ENCODE results near the gene PLCB1.

PLCB1 gene

DNA sequence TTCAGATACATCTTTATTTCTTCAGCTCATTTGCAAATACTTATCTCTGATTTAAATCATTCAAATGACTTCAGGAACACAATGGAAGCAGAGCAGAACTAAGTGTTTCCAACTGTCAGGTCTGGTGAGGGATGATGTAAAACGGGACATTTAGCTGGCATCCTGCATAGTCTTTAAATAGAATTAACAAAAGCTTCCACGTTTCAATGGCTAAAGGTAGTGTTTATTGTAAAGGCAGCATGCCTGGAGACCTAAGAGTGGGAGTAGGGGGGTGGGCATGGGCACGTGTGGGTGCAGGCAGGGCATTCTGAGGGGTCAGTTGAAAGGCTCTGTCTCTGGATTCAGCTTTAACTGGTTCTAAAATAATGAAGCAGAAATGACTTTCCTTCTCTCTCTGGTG, 174.9 kb downstream of the PLCB1 start:
- H2AFZ ChIP-seq (ENCODE audit: low read depth, low read length), result no peak overlapping the region
- ATAC-seq (ENCODE audit: insufficient read depth, low read depth) (no peak), DNase-seq (no peak)
- H3K36me3 ChIP-seq (ENCODE audit: insufficient read depth, low read length), result no peaks in the 10 kb centered on the region
- TF ChIP-seq, protein P1, sequence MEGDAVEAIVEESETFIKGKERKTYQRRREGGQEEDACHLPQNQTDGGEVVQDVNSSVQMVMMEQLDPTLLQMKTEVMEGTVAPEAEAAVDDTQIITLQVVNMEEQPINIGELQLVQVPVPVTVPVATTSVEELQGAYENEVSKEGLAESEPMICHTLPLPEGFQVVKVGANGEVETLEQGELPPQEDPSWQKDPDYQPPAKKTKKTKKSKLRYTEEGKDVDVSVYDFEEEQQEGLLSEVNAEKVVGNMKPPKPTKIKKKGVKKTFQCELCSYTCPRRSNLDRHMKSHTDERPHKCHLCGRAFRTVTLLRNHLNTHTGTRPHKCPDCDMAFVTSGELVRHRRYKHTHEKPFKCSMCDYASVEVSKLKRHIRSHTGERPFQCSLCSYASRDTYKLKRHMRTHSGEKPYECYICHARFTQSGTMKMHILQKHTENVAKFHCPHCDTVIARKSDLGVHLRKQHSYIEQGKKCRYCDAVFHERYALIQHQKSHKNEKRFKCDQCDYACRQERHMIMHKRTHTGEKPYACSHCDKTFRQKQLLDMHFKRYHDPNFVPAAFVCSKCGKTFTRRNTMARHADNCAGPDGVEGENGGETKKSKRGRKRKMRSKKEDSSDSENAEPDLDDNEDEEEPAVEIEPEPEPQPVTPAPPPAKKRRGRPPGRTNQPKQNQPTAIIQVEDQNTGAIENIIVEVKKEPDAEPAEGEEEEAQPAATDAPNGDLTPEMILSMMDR (IDR thresholded peaks at IDR 0.05; ENCODE audit: borderline replicate concordance, extremely low read depth, low read length, poor library complexity, severe bottlenecking), result no peak
- TF ChIP-seq EZH2 (IDR thresholded peaks at IDR 0.05; ENCODE audit: borderline replicate concordance, low read depth, low read length, severe bottlenecking), result no peak
- peaks cover 11% of the 10 kb centered on the region for H3K4me1 ChIP-seq (ENCODE audit: insufficient read depth, low read length)
- no peaks in the 10 kb centered on the region for H3K27me3 ChIP-seq (ENCODE audit: insufficient read depth, low read length, poor library complexity)
- H3K79me2 ChIP-seq (ENCODE audit: insufficient read depth, low read length), result peaks cover 74% of the 10 kb centered on the region
- H3K9ac ChIP-seq (ENCODE audit: low read depth, low read length), result no peak overlapping the region
- no peak overlapping the region for H3K27ac ChIP-seq (ENCODE audit: low read length)
- H4K20me1 ChIP-seq (ENCODE audit: insufficient read depth, low read length), result peaks cover 36% of the 10 kb centered on the region
- H3K4me2 ChIP-seq (ENCODE audit: insufficient read depth, low read length), result no peak overlapping the region
- no peaks in the 10 kb centered on the region for H3K9me3 ChIP-seq (ENCODE audit: insufficient read depth, low read length, severe bottlenecking)
- no peak overlapping the region for H3K4me3 ChIP-seq (ENCODE audit: low read depth in 1 of 2, low read length in 2 of 2)

DNA sequence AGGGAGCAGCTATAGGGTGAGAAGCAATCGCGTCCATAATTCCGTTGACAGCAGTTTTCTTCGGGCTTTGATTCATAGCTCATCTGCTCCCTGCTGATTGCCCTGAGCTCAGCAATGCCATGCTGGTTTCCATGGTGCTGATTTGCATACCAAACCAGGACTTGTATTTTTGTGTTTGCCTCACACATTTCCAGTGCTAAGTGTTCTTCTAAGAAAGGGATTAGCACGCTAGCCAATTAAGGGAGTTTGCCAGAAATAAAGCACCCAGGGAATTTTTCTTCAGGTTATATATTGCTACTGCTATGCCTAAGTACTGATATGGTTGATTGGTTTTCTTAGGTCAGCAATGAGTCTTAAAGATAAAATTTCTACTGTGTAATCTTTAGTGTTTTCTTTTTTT, 177.6 kb downstream of the PLCB1 start:
- Histone ChIP-seq H3K27me3 (ENCODE audit: insufficient read depth, low read length, poor library complexity) (no peaks in the 10 kb centered on the region), H3K4me1 (ENCODE audit: insufficient read depth, low read length) (peaks cover 10% of the 10 kb centered on the region), H3K27ac (ENCODE audit: low read length) (no peak overlapping the region), H2AFZ (ENCODE audit: low read depth, low read length) (no peak overlapping the region), H3K9ac (ENCODE audit: low read depth, low read length) (no peak overlapping the region), H3K79me2 (ENCODE audit: insufficient read depth, low read length) (peaks cover 78% of the 10 kb centered on the region), H3K36me3 (ENCODE audit: insufficient read depth, low read length) (no peaks in the 10 kb centered on the region), H4K20me1 (ENCODE audit: insufficient read depth, low read length) (peaks cover 46% of the 10 kb centered on the region), H3K4me2 (ENCODE audit: insufficient read depth, low read length) (no peak overlapping the region), H3K9me3 (ENCODE audit: insufficient read depth, low read length, severe bottlenecking) (no peaks in the 10 kb centered on the region), H3K4me3 (ENCODE audit: low read depth in 1 of 2, low read length in 2 of 2) (no peak overlapping the region)
- TF ChIP-seq EZH2 (IDR thresholded peaks at IDR 0.05; ENCODE audit: borderline replicate concordance, low read depth, low read length, severe bottlenecking), result no peak
- TF ChIP-seq, protein P1 (IDR thresholded peaks at IDR 0.05; ENCODE audit: borderline replicate concordance, extremely low read depth, low read length, poor library complexity, severe bottlenecking), result no peak
- DNase-seq, result no peak
- ATAC-seq (ENCODE audit: insufficient read depth, low read depth), result no peak

DNA sequence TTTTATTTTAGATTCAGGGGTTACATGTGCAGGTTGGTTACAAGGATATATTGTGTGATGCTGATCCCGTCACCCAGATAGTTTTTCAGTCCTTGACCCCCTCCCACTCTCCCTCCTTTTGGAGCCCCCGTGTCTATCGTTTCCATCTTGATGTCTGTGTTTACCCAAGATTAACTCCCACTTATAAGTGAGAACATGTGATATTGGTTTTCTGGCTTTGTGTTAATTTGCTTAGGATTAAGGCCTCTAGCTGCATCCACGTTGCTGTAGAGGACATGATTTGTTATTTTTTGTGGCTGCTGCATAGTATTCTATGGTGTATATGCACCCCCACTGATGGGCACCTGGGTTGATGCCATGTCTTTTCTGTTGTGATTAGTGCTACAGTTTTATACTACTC, 178.6 kb downstream of the PLCB1 start:
- Histone ChIP-seq H3K79me2 (ENCODE audit: insufficient read depth, low read length) (peaks cover 80% of the 10 kb centered on the region), H3K4me1 (ENCODE audit: insufficient read depth, low read length) (0 out of 2 replicates have a peak, but pooled peaks cover 2% of the 10 kb centered on the region), H3K27me3 (ENCODE audit: insufficient read depth, low read length, poor library complexity) (no peaks in the 10 kb centered on the region), H3K36me3 (ENCODE audit: insufficient read depth, low read length) (no peaks in the 10 kb centered on the region), H2AFZ (ENCODE audit: low read depth, low read length) (no peak overlapping the region), H3K4me3 (ENCODE audit: low read depth in 1 of 2, low read length in 2 of 2) (no peak overlapping the region), H3K9me3 (ENCODE audit: insufficient read depth, low read length, severe bottlenecking) (no peaks in the 10 kb centered on the region), H3K4me2 (ENCODE audit: insufficient read depth, low read length) (no peak overlapping the region), H3K9ac (ENCODE audit: low read depth, low read length) (no peak overlapping the region), H3K27ac (ENCODE audit: low read length) (no peak overlapping the region), H4K20me1 (ENCODE audit: insufficient read depth, low read length) (peaks cover 52% of the 10 kb centered on the region)
- DNase-seq (no peak), ATAC-seq (ENCODE audit: insufficient read depth, low read depth) (no peak)
- TF ChIP-seq EZH2 (IDR thresholded peaks at IDR 0.05; ENCODE audit: borderline replicate concordance, low read depth, low read length, severe bottlenecking), result no peak
- TF ChIP-seq, protein P1 (IDR thresholded peaks at IDR 0.05; ENCODE audit: borderline replicate concordance, extremely low read depth, low read length, poor library complexity, severe bottlenecking), result no peak

DNA sequence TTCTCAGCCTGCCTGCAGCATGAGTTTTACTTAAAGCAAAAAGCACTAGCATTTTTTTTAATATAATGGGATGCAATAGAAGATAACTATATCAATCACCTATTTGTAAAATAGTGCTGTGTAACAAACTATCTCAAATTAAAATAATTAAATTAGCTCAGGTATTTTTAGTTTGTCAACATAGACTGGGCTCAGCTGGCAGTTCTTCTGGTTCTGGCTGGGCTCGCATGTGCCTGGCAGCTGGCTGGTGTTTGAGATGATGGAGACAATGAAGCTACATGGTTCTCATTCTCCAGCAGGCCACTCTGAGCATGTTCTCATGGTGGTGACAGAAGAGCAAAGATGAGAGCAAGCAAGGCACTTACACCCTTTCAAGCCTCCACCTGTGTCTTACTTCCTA, 181.0 kb downstream of the PLCB1 start:
- Histone ChIP-seq H3K4me2 (ENCODE audit: insufficient read depth, low read length) (no peak overlapping the region), H3K4me1 (ENCODE audit: insufficient read depth, low read length) (0 out of 2 replicates have a peak, but pooled peaks cover 2% of the 10 kb centered on the region), H2AFZ (ENCODE audit: low read depth, low read length) (no peak overlapping the region), H3K79me2 (ENCODE audit: insufficient read depth, low read length) (peaks cover 83% of the 10 kb centered on the region), H3K27me3 (ENCODE audit: insufficient read depth, low read length, poor library complexity) (no peaks in the 10 kb centered on the region), H3K36me3 (ENCODE audit: insufficient read depth, low read length) (no peaks in the 10 kb centered on the region), H3K4me3 (ENCODE audit: low read depth in 1 of 2, low read length in 2 of 2) (no peak overlapping the region), H3K9me3 (ENCODE audit: insufficient read depth, low read length, severe bottlenecking) (no peaks in the 10 kb centered on the region), H4K20me1 (ENCODE audit: insufficient read depth, low read length) (peaks cover 43% of the 10 kb centered on the region), H3K27ac (ENCODE audit: low read length) (no peak overlapping the region), H3K9ac (ENCODE audit: low read depth, low read length) (no peak overlapping the region)
- ATAC-seq (ENCODE audit: insufficient read depth, low read depth) (no peak), DNase-seq (no peak)
- TF ChIP-seq EZH2 (IDR thresholded peaks at IDR 0.05; ENCODE audit: borderline replicate concordance, low read depth, low read length, severe bottlenecking), result no peak
- TF ChIP-seq, protein P1 (IDR thresholded peaks at IDR 0.05; ENCODE audit: borderline replicate concordance, extremely low read depth, low read length, poor library complexity, severe bottlenecking), result no peak
